ENCODE results near the gene SPAG9. TPM values are rescaled to one million over a fixed set of nuclear protein-coding genes. Genes with fewer than 3 reads are reported as not detected.

SPAG9 gene
- total RNA-seq, 1 experiment from 2014 or later: 77.6 TPM

- ATAC-seq: no peak
- no TSS peak for BruUV-seq (replicated peaks)
- CTCF ChIA-PET: interaction anchor here (1.5 to 1.6 kb wide), 2 partner anchors 60 kb away, joined by 3 to 4 read pairs; no protein-coding TSS in a partner anchor
- no peak overlapping the region for H2AFZ ChIP-seq (ENCODE audit: low read depth, low read length, poor library complexity, severe bottlenecking)
- TF ChIP-seq ATF3 (IDR thresholded peaks at IDR 0.05): no peak
- no peak for TF ChIP-seq SP1 (IDR thresholded peaks at IDR 0.05; ENCODE audit: low read depth)
- TF ChIP-seq YY1 (IDR thresholded peaks at IDR 0.05; ENCODE audit: extremely low read depth, insufficient replicate concordance, low read depth, low read length): no peak
- no peak for TF ChIP-seq CEBPB (IDR thresholded peaks at IDR 0.05; ENCODE audit: low read depth)
- TF ChIP-seq EGR1 (IDR thresholded peaks at IDR 0.05; ENCODE audit: low read depth): no peak
- no peak for TF ChIP-seq TCF7L2 (IDR thresholded peaks at IDR 0.05; ENCODE audit: borderline replicate concordance, extremely low read depth, insufficient read depth, insufficient read length)
- TF ChIP-seq, protein P1, sequence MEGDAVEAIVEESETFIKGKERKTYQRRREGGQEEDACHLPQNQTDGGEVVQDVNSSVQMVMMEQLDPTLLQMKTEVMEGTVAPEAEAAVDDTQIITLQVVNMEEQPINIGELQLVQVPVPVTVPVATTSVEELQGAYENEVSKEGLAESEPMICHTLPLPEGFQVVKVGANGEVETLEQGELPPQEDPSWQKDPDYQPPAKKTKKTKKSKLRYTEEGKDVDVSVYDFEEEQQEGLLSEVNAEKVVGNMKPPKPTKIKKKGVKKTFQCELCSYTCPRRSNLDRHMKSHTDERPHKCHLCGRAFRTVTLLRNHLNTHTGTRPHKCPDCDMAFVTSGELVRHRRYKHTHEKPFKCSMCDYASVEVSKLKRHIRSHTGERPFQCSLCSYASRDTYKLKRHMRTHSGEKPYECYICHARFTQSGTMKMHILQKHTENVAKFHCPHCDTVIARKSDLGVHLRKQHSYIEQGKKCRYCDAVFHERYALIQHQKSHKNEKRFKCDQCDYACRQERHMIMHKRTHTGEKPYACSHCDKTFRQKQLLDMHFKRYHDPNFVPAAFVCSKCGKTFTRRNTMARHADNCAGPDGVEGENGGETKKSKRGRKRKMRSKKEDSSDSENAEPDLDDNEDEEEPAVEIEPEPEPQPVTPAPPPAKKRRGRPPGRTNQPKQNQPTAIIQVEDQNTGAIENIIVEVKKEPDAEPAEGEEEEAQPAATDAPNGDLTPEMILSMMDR (IDR thresholded peaks at IDR 0.05 in 2 of 3, conservative IDR thresholded peaks at IDR 0.05 in 1 of 3; ENCODE audit: borderline replicate concordance in 1 of 3, insufficient read depth in 1 of 3, low read depth in 2 of 3, low read length in 2 of 3): no peak
- TF ChIP-seq POLR2A (IDR thresholded peaks at IDR 0.05; ENCODE audit: borderline replicate concordance, extremely low read depth, insufficient read depth, insufficient read length): no peak
- TF ChIP-seq POLR2AphosphoS5 (IDR thresholded peaks at IDR 0.05; ENCODE audit: low read depth, low read length): no peak
- no peak for TF ChIP-seq ZNF274 (IDR thresholded peaks at IDR 0.05; ENCODE audit: low read depth, low read length)
- no peak for TF ChIP-seq MAX (IDR thresholded peaks at IDR 0.05)
- no peak for TF ChIP-seq CBX3 (IDR thresholded peaks at IDR 0.05; ENCODE audit: low read depth)
- no peak for TF ChIP-seq JUND (IDR thresholded peaks at IDR 0.05)
- TF ChIP-seq ZFX (IDR thresholded peaks at IDR 0.05): no peak
- no peak for TF ChIP-seq RAD21 (IDR thresholded peaks at IDR 0.05; ENCODE audit: low read depth)
- no peak for TF ChIP-seq FOSL1 (IDR thresholded peaks at IDR 0.05; ENCODE audit: low read depth)
- TF ChIP-seq REST (IDR thresholded peaks at IDR 0.05; ENCODE audit: low read depth): no peak
- TF ChIP-seq ZBTB33 (IDR thresholded peaks at IDR 0.05; ENCODE audit: extremely low read depth, insufficient replicate concordance, low read length): no peak
- TF ChIP-seq EZH2 (IDR thresholded peaks at IDR 0.05): no peak
- no peak for TF ChIP-seq SRF (IDR thresholded peaks at IDR 0.05; ENCODE audit: low read depth)
- H3K79me2 ChIP-seq (ENCODE audit: insufficient read depth, low read length): peaks cover 77% of the 10 kb centered on the region
- H3K9me3 ChIP-seq (ENCODE audit: control insufficient read depth in 1 of 2, insufficient read depth in 1 of 2, low read depth in 1 of 2, low read length in 2 of 2): no peaks in the 10 kb centered on the region
- H3K4me1 ChIP-seq (ENCODE audit: control insufficient read depth in 1 of 2, insufficient read depth in 2 of 2, low read length in 2 of 2): peaks cover 4 to 25% of the 10 kb centered on the region in 2 experiments; a peak in 3 of 4 replicates
- H3K4me2 ChIP-seq (ENCODE audit: low read length): peak overlapping the region; percentile 9; the same call in 1 of the 2 replicates
- RAD21 ChIA-PET (ENCODE audit: low non-redundant PET in 1 of 2, low total read pairs in 2 of 2, uncharacterized antibody in 2 of 2, unreplicated experiment in 2 of 2): no interaction called here
- H3K9me2 ChIP-seq (ENCODE audit: insufficient read depth): no peaks in the 10 kb centered on the region
- POLR2A ChIA-PET: no interaction called here
- no peak overlapping the region for H3K27ac ChIP-seq (ENCODE audit: low read depth, low read length)
- no peak for DNase-seq (ENCODE audit: low read depth, low spot score)
- no peak overlapping the region for H3K4me3 ChIP-seq (replicated peaks in 1 of 2; ENCODE audit: low read depth in 1 of 2, low read length in 2 of 2)
- H4K20me1 ChIP-seq (ENCODE audit: insufficient read depth): peaks cover under 1% of the 10 kb centered on the region; the same call in 1 of the 2 replicates
- no peaks in the 10 kb centered on the region for H3K27me3 ChIP-seq (ENCODE audit: insufficient read depth, low read length)
- no peaks in the 10 kb centered on the region for H3K36me3 ChIP-seq (ENCODE audit: control insufficient read depth in 1 of 2, insufficient read depth in 2 of 2, low read length in 2 of 2)
- intact Hi-C loops (cut with micrococcal nuclease): no loop called here
- no peak overlapping the region for H3K9ac ChIP-seq (ENCODE audit: low read length)
These were observed 60.3 kb downstream of the SPAG9 start for GRCh38 chr17:51060396-51060795.
